Epithelial cell of proximal tubule (primary cell): ENCODE results near the gene OSBPL1A. TPM values are rescaled to one million over a fixed set of nuclear protein-coding genes. Genes with fewer than 3 reads are reported as not detected.

Source experiments
- DNase-seq: peaks from one replicate; pipeline ENCODE4 v3.0.0-alpha.2; 2011; ENCODE audit warnings: low read depth
- H3K4me3 ChIP-seq: 2 replicates; pipeline ENCODE4 v1.5.1; 2011; ENCODE audit warnings: low read depth, mild to moderate bottlenecking, low read length
- CTCF ChIP-seq: conservative IDR thresholded peaks from 2 replicates; pipeline ENCODE4 v1.5.1; 2012; ENCODE audit warnings: low read depth, mild to moderate bottlenecking, low read length
- total RNA-seq: library from RNA; depleted of rRNA; stranded (reverse); fragments of >200 nt; gene quantifications from 2 replicates; pipeline ENCODE4 v1.2.3, GENCODE V29; 2015

The OSBPL1A gene
- total RNA-seq, 1 donor from 2014 or later, result 24.7 TPM

- no peak for TF ChIP-seq CTCF
- H3K4me3 ChIP-seq, result no peak overlapping the region
- DNase-seq, result no peak
Observed at GRCh38 chr18:24417480-24417879, 19.9 kb upstream of the OSBPL1A start.

- H3K4me3 ChIP-seq, result no peak overlapping the region
- no peak for DNase-seq
- no peak for TF ChIP-seq CTCF
Observed at GRCh38 chr18:24414349-24415003, 16.9 kb upstream of the OSBPL1A start.

- no peak overlapping the region for H3K4me3 ChIP-seq
- peak; percentile 40 for TF ChIP-seq CTCF
- no peak for DNase-seq
Observed at GRCh38 chr18:24413148-24413547, 15.5 kb upstream of the OSBPL1A start.

- no peak for DNase-seq
- no peak overlapping the region for H3K4me3 ChIP-seq
- TF ChIP-seq CTCF, result no peak
Observed at GRCh38 chr18:24408496-24408895, 10.9 kb upstream of the OSBPL1A start.

- H3K4me3 ChIP-seq, result no peak overlapping the region
- TF ChIP-seq CTCF, result no peak
- no peak for DNase-seq
Observed at GRCh38 chr18:24404591-24404990, 7.0 kb upstream of the OSBPL1A start.

GRCh38 chr18:24403076-24403475, 5.5 kb upstream of the OSBPL1A start:
- no peak overlapping the region for H3K4me3 ChIP-seq
- no peak for DNase-seq
- TF ChIP-seq CTCF, result no peak

- DNase-seq, result no peak
- peak; percentile 37 for TF ChIP-seq CTCF
- H3K4me3 ChIP-seq, result no peak overlapping the region
Observed at GRCh38 chr18:24402209-24402785, 4.7 kb upstream of the OSBPL1A start.
